Iris pigment epithelial cell (primary cell): ENCODE data around the gene GRIN1.

Experiments
- DNase-seq: peaks from one replicate; pipeline ENCODE4 v3.0.0-alpha.2; 2011; ENCODE audit warnings: low read depth

GRIN1 gene

DNA sequence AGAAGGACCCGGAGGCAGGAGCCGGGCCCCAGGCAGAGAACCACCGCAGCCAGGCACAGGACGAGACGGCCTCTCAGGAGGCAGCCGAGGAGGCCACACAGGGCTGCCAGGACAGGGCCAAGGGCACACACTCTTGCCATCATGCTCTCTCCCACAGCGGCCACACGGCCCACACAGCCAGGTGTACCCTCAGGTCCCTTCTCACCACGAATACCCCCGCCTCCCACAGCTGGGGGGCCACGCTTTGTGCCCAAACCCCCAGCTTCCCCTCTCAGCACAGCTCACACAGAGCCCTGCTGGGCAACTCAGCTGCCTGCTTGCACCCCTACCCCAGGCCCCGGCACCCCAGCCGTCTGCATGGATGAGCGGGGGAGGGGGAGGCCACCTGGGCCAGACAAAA is 54.8 kb downstream of the GRIN1 start:
- DNase-seq: no peak

DNA sequence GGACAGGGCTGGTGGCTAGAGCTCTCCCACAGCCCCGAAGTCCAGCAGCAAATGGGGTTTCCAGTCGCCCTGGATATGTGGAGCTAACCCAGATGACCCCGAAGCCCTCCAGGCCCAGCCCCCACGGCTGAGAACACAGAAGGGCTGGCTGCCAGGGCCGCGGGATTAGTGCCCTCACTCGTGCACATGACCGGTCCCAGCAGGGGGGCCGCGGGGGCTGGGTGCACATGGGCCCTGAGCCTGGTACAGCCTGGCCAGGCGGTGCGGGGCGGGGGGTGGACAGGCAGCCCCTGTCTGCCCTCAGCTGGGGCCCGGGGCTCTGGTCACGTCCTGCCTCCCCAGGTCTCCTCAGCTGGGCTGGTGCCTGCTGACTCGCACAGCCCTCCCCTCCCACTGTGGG is 55.4 kb downstream of the GRIN1 start:
- DNase-seq: no peak

DNA sequence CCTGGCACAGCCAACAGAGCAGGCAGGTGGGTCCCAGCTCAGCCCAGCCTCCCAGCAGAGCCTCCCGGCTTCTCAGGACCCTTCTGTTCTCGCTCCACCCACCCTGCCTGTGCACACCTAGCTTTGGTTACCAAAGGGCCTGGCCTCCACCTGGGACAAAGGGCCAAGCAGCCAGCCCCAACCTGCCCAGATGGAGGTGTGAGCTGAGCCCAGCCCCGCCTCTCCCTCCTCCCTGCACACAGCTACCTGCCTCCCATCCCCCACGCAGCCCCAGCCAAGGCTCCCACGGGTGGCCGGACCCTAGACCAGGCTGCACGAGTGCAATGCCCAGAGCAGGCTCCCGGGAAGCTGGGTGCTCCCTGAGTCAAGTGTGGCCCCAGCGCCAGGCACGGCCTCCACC is 56.0 kb downstream of the GRIN1 start:
- no peak for DNase-seq

DNA sequence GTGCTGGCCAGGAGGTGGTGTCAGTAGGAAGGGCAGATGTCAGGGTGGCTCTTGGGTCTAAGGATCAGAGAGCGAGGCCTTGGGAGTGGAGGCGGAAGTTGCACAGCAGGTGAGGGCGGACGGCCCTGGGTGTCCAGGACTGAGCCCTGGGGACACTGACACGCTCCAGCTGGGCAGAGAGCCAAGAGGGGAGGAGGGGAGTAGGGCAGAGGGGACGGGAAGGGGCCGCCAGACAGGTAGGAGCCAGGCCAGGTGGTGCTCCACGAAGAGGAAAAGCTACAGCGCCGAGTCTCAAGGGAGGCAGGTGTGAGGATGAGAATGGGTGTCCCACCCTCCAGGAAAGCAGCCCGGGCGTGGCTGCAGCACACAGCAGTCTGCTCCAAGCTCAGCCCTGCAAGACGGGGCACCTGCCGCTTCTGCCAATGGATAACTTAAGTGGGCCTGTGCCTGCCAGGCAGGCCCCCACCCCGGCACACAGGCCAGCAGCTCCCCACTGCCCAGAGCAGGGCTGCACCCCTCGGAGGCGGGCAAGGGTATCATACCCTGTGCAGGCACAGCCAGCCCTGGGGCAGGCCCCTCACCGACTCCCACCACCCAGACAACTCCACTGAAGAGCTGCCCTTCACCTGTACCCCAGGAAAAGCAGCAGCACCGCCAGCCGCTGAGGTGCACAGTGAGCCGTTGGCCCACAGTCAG is 56.7 kb downstream of the GRIN1 start:
- DNase-seq: no peak

DNA sequence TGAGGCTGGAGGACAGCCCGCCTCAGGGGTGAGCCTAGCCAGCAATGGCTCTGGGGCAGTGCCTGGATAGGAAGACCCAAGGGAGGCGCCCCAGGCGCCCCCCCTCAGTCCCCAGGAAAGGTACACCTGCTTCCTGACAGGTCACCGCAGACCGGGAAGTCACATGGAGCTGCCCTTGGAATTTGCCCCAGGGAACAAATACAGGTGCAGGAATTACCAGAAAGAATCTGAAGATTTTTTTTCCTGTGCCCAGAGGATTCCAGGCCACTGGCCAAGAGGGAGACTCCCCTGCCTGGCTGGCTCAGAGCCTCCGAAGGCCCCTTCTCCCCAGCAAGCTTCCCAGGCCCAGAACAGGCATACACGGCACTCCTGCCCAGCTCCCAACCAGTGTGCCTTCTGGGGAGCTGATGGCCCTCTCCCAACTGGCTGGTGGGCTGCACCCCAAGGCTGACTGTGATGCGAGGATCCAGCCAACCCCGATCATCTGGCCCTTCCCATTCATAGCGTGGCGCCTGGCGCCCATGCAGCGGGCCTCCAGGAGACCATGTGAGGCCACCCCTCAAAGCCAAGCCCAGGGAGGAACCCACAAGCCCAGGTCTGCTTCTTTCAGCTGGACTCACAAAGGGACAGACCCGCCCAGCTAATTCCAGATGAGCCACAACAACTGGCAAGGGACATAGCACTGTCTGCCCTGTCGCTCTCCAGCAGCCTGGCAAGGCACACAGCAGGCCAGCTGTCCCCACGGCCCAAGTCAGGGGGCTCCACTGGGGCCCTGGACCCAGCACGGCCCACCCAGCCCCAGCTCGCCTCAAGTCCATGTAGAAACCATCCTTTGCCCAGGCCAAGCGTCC is 59.3 kb downstream of the GRIN1 start:
- DNase-seq: no peak

DNA sequence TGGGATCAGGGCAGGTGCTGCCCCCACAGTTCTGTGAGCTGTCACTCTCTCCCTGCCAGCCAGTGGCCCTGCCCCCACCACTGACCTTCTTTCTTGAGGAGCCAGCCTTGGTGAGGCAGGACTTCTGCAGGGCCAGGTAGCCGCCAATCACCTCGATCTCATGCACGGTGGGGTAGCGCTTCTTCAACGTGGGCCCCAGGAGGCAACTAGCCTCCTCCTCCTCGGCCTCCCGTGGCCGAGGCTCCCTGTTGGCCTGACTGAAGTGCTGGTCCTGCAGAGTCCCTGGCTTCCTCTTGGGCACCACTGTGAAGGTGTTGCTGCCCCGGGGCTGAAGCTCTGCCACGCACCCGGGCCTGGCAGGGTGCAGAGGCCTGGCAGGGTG is 59.9 kb downstream of the GRIN1 start:
- DNase-seq: no peak

DNA sequence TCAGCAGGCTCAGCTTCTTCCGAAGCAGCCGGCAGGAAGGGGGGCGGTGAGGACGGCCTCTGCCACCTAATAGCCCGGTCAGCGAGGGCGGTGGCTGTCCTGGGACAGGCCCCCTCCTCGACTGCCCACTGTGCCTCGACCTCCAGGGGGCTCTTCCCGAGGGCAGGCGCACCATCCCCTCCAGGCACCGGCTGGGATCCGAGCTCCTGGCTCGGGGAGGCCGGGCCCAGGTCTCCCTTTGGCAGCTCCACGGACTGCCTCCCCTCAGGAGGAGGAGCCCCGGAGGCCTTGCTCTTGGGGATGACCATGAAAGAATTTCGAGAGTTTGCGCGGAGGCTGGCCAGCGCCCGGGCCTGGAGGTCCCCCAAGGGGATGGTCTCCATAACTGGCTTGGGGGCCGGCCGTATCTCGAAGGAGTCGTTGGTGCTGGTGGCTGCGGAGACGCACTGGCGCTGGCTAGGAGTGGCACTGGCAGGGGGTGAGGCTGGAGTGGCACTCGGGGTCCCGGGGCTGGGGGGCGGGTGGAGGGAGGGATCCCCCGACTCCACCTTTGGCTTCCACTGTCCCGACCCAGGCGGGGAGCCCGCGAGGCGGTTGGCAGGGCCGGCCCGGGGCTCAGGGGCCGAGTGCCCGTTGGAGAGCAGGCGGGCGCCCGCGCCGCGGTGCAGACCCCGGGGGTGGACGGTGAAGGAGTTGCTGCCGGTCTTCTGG is 60.6 kb downstream of the GRIN1 start:
- peak; percentile 48 for DNase-seq

DNA sequence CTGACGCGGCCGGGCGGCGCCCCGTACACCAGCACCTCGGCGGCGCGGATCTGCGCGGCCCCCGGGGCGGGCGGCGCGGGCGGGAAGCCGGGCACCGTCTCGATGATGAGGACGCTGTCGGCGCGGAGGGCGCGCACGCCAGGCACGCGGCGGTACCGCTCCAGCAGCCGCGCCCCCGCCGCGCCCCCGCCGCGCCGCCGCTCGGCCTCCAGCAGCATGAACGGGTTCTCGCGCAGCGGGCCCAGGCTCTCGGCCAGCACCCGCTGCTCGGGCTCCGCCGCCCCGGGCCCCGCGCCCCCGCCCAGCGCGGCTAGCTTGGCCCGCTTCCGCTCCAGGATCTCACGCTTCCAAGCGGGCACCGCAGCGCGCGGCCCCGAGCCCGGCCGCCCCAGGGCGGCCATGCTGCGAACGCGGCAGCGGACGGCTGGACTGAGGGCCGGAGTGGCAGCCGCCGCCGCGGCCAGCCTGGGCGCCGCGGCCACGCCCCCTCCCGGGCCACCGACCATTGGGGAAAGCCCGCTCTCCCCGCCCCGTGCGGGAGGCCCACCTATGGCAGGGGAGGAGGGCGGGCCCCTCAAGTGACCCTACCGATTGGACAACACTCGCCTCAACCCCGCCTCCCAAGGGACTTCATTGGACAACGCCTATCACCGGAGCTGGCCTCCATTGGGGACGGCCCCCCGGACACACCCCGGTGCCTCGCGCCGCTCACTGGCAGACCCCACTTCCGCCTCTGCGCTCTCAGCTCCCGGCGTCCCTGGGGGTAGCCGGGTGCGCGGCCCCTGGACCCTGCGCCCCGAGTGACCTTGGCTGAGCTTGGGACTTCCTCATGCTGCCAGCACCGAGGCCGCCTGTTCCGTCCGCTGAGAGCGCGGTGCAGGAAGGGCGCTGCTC is 61.6 kb downstream of the GRIN1 start, which contains the start of gene TPRN:
Gene TPRN (minus strand): TSS at position 431 of the 894 bp plus-strand sequence. CDS start 30 bp downstream, at position 401.
- peak; percentile 99 for DNase-seq

DNA sequence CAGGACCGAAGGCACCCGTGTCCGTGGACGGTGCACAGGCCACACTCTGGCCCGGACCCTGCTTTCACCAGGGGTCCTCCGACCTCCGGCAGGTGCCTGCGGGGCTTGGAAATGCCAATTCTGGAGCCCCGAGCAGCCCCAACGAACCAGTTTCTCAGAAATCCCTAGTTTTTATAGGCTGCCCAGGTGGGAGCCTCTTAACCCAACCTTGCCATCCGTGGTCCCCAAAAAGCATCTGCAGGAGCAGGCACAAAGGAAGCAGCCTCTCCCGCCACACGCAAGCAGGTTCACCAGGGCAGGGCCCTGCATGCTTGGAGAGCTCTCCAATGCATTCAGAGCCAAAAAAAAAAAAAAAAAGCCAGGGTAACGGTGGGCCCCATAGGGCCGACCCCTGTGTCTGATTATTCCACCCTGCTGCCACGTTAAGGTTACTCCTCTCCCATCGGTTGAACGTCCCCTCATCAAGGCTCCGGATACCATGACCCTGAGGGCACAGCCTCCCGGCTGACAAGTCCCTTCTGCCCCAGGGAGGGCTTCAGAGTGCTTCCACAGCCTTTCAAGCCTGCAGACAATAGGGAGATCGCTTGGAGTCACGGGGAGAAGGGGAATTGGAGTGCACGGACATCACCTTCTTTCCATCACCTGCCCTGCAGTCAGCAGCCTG is 62.4 kb downstream of the GRIN1 start:
- DNase-seq: no peak

DNA sequence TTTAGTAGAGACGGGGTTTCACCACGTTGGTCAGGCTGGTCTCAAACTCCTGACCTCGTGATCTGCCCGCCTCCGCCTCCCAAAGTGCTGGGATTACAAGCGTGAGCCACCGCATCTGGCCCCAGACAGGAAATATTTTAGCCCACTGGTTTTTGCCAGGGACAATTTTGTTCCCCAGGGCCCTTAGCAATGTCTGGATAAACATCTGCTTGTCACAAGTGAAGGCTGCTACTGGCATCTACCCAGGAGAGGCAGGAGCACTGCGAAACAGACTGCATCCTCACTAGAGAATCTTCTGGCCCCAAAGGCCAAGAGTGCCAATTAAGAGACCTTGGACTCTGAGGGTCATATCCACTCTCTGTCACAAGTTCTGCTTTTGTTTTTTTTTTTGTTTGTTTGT is 64.0 kb downstream of the GRIN1 start:
- no peak for DNase-seq

DNA sequence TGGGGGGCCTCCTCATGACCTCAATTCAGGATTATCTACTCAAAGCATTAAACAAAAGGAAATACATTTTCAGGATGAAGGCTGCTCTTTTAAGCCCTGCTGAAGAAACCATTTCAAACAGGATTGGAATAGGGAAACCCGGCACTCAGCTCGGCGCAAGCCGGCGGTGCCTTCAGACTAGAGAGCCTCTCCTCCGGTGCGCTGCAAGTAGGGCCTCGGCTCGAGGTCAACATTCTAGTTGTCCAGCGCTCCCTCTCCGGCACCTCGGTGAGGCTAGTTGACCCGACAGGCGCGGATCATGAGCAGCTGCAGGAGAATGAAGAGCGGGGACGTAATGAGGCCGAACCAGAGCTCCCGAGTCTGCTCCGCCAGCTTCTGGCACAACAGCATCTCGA is 65.8 kb downstream of the GRIN1 start:
- DNase-seq: no peak

DNA sequence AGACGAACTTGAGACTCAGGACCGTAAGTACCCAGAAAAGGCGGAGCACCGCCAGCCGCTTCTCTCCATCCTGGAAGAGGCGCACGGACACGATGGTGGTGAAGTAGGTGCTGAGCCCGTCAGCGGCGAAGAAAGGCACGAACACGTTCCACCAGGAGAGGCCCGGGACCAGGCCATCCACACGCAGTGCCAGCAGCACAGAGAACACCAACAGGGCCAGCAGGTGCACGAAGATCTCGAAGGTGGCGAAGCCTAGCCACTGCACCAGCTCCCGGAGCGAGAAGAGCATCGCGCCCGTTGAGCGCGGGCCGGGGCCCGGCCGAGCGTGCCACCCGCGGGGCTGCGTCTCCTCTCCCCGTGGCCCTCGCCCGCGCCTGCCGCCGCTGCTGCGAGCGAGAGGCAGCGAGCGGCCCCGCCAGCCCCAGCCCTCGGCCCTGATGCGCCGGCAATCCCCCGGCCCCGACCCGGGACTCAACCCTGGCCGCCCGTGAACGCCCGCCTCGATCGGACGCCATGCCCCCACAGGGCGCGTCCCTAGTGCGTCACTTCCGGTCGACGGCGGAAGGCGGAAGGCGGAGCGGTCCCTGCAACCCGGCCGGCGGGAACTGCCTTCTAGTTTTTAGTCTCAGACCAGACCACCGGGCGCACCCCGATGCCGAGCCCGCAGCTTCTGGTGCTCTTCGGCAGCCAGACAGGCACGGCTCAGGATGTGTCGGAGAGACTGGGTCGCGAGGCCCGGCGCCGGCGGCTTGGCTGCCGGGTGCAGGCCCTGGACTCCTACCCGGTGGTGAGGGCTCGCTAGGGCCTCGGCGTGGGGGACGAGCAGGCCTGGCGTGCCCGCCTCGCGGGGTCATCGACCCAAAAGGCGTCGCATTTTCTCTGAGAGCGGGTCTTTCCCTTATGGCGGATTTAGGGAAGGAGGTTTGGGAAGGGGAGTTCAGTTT is 66.4 kb downstream of the GRIN1 start, which contains the start of the genes NDOR1 and TMEM203:
Gene NDOR1 (plus strand): TSS at position 575 of the 944 bp plus-strand sequence. CDS start 78 bp downstream, at position 653.
Gene TMEM203 (minus strand): TSS at position 523 of the 944 bp plus-strand sequence. CDS start 234 bp downstream, at position 289.
- DNase-seq: peak; percentile 83

DNA sequence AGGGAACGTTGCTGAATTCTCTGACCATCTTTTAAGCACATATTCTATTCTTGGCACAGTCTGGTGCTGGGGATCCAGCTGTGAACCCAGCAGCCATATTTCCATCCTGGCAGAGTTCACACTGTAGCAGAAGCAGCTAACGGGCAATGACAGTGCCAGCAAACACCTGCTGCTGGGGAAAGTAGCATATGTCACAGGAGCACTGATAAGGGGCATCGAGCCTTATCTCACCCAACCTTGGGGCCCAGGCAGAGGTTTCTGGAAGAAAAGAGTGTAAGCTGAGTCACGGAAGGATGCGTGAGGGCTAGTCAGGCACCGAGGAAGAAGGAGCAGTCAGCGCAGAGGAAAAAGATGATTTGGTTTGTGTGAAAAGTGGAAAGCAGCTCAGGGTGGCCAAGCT is 67.6 kb downstream of the GRIN1 start:
- no peak for DNase-seq

DNA sequence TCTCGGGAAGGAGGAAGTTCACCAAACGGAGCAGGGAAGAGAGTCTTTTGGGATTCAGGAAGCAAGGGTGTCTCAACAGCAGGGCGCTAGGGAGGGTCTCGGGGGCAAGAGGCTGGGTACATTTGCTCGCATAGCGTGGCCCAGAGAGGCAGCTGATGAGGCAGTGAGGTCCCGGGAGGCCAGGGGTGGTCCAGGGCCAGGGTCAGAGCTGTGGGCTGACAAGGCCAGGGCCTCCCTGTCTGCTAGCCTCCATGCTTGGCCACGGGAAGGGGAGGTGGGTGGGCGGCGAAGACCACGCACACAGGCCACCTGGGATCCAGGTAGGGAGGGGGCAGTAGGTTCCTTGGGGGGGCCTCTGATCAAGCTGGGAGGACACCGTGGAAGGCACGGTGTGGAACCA is 72.6 kb downstream of the GRIN1 start:
- DNase-seq: no peak

DNA sequence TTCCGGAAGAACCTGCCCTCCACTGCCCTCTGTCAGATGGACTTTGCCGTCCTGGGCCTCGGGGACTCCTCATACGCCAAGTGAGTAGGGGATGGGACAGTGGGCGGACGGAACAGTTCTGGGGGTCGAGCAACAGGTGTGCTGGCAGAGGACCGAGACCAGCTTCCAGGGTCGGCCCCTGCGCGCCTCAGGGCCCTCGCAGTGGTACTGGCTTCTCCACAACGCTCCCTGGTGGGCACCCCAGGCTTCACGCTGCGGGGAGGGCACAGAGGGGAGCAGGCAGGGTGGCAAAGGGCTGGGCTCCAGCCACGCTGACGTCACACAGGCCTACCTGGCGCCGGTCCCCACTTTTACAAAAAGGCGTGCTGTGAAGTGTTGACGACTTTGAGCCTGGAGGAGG is 73.6 kb downstream of the GRIN1 start:
- DNase-seq: no peak

DNA sequence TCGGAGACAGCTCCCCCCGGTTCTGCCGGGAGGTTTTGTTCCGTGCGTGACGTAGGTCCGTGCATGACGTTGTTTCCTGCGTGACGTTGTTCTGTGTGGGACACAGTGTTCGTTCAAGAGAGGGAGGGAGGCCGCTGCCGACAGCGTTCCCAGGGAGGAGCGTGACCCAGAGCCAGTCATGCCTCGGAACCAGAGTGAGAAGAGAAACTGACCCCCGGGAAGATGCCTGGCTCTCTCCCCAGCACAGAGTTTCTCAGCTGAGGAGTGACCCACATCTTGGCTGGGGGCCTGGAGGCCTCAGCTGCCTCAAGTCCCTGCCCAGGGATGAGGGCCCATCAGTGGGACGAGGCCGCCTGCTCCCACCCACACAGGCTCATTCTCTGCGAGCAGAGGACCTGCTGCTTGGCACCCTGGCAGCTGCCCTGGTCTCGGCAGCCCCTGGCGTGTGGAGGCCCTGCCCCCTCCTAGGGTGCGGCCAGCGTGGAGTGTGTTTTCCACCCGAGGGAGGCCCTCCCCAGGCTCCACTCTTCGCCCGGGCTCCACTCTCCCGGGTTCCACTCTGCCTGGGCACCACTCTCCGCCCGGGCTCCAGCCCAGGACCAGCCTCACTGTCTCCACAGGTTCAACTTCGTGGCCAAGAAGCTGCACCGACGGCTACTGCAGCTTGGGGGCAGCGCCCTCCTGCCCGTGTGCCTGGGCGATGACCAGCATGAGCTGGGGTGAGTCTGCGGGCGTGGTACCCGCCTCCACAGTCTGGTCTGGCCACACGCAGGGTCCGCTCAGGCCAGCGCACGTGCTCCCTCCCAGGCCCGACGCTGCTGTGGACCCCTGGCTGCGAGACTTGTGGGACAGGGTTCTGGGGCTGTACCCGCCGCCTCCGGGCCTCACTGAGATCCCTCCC is 74.5 kb downstream of the GRIN1 start:
- no peak for DNase-seq

DNA sequence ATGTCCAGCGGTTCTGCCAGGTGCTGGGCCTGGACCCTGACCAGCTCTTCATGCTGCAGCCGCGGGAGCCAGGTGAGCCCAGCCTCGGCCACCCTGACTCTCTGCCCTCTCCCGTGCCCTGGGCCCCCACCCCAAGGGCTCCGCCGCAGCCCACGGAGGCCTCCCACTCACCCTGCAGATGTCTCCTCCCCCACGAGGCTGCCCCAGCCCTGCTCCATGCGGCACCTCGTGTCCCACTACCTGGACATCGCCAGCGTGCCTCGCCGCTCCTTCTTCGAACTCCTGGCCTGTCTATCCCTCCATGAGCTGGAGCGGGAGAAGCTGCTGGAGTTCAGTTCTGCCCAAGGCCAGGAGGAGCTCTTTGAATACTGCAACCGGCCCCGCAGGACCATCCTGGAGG is 75.7 kb downstream of the GRIN1 start:
- no peak for DNase-seq

DNA sequence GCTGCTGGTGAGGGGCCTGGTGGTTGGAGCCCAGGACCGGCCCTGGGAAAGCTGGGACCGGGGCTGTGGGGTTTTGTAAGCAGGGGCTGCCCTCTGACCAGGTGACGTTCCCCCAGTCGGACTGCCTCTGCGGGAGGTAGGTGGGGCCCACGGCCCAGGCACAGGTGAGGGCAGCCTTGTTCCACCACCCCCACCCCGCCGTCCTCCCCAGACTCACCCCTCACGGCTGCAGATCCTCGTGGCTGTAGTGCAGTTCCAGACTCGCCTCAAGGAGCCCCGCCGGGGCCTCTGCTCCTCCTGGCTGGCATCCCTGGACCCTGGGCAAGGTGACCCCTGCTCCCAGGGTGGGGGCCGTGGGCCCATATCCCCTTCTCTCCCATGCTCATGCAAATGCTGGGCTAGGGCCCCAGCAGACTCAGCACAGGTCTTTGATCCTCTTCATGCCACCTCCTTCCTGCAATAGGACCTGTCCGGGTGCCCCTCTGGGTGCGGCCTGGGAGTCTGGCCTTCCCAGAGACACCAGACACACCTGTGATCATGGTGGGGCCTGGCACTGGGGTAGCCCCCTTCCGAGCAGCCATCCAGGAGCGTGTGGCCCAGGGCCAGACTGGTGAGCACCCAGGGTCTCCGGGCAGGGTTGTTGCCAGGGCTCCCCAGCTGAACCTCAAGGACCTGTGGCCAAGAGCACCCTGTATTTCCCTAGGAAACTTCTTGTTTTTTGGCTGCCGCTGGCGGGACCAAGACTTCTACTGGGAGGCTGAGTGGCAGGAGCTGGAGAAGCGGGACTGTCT is 76.4 kb downstream of the GRIN1 start:
- no peak for DNase-seq
